PC-3 (cell line): Measurements from ENCODE around the gene FAM180B.

ENCODE experiments used
- EZH2 ChIP-seq: fragments of 300-600 bp; sonication (generic); IDR thresholded peaks from one replicate; pipeline ENCODE4 v1.6.1; 2017; ENCODE audit warnings: antibody characterized with exemption, mild to moderate bottlenecking, low read length; ENCODE audit not compliant: unreplicated experiment
- EZH2phosphoT487 ChIP-seq: fragments of 300-600 bp; sonication (generic); IDR thresholded peaks from 2 replicates; pipeline ENCODE4 v1.6.1; 2018; ENCODE audit warnings: mild to moderate bottlenecking, antibody characterized with exemption, low read length, borderline replicate concordance
- TF ChIP-seq, protein P1 (sequence below): fragments of 300-600 bp; sonication (generic); conservative IDR thresholded peaks from 2 replicates; pipeline ENCODE4 v1.5.1; 2017; ENCODE audit warnings: antibody characterized with exemption, low read depth, mild to moderate bottlenecking, low read length

- TF ChIP-seq, protein P1, sequence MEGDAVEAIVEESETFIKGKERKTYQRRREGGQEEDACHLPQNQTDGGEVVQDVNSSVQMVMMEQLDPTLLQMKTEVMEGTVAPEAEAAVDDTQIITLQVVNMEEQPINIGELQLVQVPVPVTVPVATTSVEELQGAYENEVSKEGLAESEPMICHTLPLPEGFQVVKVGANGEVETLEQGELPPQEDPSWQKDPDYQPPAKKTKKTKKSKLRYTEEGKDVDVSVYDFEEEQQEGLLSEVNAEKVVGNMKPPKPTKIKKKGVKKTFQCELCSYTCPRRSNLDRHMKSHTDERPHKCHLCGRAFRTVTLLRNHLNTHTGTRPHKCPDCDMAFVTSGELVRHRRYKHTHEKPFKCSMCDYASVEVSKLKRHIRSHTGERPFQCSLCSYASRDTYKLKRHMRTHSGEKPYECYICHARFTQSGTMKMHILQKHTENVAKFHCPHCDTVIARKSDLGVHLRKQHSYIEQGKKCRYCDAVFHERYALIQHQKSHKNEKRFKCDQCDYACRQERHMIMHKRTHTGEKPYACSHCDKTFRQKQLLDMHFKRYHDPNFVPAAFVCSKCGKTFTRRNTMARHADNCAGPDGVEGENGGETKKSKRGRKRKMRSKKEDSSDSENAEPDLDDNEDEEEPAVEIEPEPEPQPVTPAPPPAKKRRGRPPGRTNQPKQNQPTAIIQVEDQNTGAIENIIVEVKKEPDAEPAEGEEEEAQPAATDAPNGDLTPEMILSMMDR: no peak
- TF ChIP-seq EZH2: no peak
- no peak for TF ChIP-seq EZH2phosphoT487
Observed at GRCh38 chr11:47589584-47589976, 3.1 kb downstream of the FAM180B start.
